NCI-H2081 (cell line): ENCODE results near the gene RAMP1.

Experiments
- DNase-seq, 2 experiments: peaks; one replicate each; lab custom pipeline; 2025; lab: John Stamatoyannopoulos, UW

RAMP1 gene

DNA sequence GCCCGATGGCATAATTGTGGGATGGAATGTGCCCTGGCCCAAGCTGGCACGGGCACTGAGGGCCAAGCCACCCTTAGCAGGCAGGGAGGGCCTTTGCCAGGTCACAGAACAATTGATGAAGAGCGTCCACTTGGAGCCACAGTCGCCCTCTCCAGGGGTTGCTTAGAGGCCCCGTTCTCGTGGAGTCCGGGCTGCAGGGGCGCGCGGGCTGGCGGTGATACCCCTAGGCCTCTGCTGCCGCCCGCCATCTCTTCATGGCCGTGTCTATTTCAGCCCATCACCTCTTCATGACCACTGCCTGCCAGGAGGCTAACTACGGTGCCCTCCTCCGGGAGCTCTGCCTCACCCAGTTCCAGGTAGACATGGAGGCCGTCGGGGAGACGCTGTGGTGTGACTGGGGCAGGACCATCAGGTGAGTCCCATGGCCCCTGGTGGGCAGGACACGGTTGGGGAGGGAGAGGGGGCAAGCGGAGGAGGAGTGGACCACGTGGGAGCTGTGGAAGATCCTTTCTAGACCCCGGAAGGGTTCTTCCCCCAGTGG is 17.6 kb downstream of the RAMP1 start:
- no peak for DNase-seq

DNA sequence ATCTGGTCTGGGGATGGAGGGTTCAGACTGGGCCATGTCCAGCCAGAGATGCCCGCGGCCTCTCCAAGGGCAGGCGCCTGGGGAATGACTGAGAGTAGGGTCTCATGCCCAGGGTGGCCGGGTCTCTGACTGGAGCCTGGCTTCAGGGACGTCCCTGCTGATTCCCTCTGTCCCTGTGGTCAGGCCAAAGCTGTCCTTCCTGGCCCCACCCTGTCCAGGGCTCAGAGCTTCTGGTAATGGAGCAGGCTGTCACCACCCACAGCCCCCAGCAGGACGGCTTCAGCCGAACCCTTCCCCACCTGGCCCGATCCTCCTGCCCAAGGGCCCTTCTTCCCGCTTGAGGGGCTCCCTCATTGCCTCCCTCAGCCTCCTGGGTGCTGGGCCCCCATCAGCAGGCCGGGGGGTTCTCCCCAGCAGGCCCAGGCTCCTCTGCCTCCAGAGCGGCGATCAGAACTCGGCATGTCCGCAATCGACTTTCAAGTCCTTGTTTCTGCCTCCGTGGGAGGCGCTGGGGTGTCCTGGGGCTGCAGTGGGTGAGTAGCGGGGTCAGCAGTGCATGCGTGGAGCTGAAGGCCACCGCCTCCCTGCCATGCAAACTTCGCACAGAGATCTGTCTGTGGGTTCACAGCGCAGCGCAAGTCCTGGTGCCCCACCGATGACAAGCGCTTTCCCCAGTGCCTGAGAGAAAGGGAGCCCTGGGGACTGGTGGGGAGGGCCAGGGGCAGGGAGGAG is 18.3 kb downstream of the RAMP1 start:
- no peak for DNase-seq

DNA sequence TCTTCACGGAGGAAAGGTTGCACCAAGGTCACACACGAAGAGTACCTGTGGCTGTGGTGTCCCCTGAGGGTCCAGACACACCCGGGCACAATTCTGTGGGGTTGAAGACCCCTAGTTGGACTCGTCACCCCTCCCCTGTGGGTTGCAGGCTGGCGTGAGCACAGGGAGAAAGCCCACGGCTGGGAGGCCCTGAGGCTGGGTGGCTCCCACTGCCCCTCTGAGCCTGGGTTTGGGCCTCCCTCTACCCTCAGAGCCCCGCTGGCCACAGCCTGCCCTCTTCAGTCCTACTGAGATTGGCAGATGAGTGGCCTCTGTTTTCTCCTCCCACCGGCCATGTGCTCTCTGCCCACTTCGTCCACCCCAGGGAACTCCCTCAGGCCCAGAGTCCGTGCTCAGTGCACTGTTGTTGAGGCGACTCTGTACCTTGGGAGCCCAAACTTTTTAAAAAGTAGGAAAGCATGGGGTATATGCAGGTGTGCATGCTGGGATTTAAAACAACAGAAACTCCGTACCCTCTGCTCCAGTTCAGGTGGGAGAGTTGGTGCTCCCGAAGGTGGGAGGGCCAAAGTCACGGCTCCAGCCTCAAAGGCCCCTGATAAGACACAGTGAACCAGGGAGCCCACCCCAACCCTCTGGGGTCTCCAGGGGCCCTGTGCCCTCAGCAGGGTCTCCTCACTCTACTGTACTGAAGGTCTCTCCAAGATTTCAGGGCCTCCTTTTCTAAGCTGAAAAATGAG is 19.1 kb downstream of the RAMP1 start:
- no peak for DNase-seq

DNA sequence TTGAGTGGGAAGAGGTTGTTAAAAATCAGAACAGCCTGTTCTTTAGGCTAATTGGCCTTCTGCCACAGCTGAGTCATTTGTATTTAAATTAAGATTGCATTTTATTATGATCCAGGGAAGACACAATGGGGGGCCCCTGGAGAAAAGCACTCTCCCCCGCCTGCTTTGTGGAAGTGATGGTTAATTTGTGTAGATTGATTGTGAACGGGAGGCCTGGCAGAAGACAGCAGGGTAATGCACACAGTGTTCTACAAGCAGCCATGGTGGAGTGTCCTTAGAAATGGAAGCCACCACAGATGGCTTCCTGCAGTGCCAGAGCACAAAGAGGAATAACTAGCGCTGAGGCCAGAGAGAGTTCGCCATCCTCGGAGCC is 19.6 kb downstream of the RAMP1 start:
- DNase-seq: peak; percentile 73 to 84

DNA sequence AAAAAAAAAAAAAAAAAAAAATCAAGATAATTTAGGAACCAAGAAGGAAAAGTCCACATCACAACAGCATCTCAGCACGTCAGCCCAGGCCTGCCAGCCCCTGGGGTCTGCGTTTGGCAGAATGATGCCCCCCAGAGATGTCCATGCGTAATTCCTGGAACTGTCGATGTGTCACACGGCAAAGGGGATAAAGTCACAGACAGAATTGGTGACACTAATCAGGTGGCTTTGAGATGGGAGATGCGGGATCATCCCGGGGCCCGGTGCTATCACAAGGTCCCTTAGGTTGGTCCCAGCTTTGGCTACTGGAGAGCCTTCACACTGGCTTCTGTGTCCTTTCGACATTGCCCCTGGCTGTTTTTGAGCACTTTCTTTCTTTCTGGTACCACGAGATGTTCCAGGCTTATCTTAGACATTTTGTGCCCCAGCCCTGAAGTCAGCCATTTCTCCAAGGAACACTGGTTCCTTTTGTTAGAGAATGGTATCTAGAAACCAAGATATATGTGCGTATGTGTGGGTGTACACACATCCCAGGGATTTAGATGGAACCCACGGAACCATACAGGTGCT is 20.7 kb downstream of the RAMP1 start:
- DNase-seq: no peak

DNA sequence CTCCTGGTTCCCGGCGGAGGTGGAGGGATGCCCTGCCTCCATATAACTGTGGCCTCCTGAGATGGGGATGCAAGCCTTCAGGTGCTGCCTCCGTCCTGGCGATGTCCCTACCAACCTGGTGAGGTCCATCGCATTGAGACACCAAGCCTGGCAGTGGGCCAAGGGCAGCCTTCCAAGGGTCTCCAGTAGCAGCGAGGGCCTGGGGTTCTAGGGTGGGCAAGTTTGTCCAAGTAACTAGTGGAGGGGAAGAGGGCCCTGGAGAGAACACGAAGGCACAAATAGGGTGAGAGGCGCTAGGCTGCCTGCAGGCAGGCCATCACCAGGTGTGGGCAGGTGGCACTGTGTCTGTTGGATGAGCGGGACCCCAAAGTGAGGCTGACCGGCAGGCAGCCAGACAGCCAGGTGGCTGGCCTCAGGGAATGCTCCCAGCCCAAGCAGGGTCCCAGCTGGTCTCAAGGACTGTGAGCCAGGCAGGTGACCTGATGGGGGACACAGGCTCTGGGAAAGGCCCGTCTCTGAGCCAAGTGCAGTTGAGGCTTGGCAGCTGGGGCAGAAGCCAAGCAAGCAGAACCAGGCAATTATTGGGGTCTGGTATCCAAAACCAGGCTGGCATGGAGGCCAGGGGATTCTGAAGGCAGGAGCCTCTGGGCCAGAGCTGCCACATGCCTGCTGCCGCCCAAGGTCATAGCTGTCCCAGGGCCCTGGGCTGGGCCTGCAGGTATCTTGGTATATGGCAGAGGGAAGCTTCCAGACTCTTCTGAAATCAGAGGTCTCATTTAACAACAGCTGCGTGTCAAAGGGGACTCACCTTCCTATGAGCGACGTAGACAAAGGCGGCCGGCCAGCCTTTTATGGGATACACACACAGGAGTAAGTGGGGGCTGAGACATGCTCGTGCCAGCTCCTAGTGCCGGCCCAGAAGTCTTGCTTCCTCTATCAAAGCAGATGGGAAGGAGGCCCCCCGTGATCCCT is 23.4 kb downstream of the RAMP1 start:
- no peak for DNase-seq

DNA sequence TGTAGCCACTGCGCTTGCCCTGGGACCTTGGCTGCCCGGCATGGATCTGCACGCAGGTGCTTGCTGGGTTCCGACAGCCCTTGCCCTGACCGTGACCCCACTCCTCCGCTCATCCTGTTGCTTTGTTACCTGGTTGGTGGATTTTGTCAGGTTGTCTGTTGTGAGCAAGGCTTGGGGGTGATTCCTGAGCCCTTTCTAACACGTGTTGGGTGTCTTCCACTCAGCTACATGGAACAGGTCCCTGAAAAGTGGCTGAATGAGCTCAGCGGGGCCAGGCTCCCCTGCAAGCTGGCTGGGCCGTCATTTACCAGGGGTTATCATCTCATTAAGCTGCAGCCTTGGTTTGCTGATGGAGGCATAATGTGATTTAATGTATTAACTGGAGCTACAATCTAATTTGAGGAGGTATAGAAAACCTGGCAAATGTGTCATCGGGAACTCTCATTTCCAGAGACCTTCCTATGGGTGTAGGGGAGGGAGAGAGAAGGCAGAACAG is 24.6 kb downstream of the RAMP1 start:
- no peak for DNase-seq

DNA sequence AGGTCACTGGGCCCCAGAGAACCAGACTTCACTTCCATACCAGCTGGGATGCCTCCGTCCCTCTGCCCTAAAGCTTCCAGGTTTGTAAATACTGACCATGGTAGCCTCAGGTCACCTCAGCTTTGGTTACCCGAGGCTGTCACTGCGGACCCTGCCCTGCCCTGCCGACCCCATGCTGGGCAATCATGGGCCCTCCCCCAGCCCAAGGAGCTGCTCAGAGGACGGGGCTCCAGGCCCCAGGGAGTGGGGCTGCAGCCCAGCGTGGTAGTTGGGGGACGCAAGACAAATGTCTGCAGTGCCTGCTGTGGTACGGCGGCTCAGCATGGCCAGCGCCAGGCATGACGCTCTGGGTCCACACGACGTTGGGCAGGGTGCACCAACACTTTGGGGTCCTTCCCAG is 25.3 kb downstream of the RAMP1 start:
- no peak for DNase-seq

DNA sequence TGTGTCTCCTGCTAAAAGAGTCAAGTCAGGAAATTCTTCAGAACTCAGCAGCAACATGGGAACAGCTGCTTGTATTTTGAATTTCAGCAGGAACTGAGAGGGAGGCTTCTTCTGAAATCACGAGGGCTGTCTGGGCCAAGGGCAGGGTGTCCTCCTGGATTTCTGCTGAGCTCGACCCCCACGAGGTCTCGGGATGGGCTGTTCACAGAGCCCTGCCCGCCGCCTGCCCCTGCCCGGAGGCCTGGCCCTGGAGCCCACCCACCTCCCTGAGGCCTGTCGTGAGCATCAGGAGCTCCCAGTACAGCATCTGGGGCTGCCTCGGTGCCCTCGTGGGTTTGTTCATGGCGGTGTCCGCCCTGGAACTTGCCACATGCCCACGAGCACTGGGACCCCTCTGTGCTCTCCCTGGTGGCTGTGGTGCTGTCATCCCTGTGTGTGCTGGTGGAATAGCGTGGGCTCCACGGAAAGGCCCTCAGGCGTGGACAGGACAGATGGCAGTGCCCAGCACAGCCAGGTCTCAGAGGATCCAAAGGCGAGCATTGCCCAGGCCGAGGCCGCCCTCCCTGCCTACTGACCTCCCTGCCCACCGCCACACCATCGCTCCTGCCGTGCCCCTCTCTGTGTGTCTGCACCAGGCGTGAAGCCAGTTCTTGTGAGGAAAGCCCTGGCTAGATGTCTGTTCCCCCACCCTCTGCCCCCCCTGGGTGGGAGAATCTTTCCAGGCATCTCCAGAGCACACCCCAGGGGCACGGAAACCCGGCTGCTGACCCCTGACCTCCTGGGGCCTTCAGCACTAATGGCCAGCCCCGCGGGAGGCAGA is 25.9 kb downstream of the RAMP1 start:
- DNase-seq: no peak

DNA sequence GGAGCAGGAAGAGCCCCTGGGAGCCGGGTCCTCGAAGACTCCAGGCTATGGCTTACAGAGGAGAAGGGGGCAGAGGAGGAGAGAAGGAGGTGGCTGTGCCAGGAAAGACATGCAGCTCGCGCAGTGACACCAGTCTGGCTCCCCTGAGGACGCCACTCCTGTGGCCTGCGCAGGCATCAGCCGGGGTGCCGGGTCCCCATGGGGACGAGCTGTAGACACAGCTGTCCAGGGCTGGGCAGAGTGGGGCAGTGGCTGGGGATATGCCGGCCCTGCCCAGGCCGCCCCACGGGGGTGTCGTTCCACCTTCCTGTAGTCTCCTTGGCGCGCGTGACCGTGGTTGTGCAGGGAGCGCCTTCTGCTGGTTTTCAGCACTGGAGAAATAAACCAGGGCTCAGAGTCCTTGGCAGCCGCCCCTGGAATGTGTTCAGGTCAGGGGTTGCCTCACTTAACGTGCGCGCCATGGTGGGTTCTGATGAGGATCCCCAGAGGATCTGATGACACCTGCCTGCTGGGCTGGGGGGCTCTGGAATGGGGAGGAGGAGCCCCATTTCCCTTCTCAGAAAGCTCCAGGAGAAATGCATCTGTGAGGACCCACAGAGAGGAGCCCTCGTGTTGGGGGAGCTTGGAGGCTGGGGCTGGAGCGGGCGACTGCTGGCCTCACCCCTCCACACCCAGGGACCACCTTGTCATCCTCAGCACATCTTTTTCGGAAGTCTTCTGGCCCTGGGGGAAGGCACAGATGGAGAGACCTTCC is 26.7 kb downstream of the RAMP1 start:
- no peak for DNase-seq

DNA sequence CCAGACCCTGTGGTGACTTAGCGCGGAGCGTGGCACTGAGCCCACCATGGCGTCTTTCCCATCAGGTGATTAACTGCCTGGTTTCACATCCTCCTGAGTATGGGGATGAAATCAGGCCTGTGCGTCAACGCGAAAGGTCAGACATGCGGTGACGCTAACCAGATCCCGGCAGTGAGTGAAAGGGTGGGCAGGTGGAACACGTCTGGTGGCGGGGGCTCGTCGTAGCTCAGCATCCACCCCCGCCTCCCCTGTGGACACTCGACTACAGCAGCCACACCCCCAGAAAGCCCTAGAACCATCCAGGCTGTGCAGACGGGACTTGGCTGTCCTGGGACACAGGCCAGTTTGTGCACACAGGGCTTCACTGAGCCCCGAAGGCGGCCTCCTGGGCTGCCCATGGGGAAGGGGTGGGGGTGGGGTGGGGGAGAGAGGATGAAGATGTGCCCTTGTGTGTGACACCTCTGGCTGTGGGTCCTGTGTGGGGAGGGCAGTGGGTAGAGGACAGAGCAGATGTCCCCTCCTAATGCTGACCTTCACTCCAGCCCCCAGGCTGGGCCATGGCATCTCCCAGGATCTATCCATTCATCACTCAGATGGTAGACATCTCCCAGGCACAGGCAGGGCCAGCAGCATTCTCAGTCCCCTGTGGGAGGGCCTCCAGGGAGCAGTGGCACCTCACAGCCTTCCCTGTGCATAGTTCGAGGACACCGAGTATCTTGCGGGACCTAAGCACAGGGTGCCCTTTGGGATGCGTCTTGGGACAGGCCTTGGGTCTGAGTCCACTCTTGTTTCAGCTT is 27.5 kb downstream of the RAMP1 start:
- DNase-seq: no peak

DNA sequence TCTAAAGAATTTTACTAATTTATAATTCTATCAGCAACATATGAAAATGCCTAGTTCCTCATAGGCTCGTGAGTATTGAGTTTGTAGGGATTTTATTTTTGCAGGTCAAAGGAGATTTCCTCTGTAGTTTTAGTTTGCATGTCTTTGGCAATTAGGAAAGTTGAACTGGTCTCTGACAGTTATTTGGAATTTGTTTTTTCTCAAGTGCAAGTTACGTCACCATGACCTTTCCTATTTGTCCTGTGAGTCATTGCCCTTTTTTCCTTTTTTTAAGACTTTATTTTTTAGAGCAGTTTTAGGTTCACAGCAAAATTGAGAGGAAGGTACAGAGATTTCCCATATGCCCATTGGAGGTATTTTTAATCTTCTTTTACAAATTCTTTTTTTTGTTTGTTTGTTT is 29.0 kb downstream of the RAMP1 start:
- no peak for DNase-seq

DNA sequence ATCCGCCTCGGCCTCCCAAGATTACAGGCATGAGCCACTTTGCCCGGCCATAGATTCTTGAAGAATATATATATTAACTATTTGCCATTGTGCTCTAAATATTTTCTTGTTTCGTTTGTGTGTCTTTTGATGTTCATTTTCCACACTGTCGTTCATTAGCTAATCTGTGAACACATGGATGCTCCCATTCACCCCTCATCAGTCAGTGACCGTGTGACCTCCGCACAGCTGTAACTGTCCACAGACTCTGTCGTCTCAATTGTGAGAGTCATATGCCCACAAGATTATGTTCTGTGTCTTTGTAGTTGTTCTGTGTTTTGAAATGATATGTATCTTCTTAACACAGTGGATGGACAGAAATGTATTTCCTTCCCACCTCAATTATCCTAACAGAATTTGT is 29.6 kb downstream of the RAMP1 start:
- DNase-seq: no peak

DNA sequence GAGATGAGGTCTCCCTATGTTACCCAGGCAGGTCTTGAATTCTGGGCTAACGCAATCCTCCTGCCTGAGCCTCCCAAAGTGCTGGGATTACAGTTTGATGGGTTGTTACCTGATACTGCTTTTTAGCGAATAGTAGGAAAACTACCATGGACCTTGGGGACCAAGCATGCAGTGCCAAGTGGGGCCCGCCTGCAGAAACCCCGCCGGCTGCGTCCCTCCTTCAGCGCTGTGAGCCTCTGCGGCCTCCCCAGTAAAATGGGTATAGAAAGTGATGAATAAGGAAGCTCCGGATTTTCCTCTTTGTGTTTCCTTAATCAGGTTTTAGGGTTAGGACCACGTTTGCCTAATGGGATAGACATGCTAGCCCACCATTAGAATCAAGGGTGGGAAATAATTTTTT is 30.4 kb downstream of the RAMP1 start:
- DNase-seq: no peak

DNA sequence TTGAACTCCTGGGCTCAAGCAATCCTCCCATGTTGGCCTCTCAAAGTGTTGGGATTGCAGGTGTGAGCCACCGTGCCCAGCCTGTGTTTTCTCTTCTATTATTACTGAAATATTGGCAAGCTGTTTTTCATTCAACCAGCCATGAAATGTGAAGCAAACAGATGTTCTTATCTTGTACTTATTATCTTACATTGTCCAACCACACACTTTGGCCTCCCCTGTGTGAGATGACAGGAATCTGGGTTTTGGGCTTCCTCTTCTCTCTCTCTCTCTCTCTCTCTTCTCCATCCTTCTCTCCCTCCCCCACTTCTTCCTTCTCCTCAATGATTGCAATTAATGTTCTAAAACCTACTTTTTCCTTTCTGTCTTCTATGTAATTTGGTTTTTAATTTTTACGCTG is 33.1 kb downstream of the RAMP1 start:
- DNase-seq: no peak

DNA sequence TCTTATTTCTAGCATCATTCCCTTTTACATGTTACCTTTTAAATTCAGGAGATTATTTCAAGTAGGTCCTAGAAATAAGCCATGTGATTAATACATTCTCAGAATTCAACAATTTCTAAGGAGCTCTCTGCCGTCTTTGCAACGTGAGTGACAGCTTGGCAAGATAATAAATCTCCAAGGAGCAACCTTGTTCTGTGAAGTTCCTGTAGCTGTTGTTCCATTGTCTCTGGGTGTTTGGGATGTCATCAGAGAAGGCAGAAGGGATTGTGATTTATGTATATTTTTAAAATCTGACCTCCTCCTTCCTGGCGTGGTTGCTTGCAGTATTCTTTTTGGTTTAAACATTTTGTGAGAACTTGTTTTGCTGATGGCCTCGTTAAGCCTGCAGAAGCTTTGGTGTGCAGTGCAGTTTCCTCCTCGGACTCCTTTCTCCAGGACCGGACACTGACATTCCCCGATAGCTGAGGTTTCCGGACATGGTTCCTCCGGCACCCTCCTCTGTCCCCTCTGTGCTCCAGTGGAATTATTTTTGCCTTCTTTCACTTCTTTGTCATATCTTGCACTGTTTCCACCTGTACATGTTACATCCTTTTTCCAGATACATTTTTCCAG is 33.7 kb downstream of the RAMP1 start:
- DNase-seq: no peak

DNA sequence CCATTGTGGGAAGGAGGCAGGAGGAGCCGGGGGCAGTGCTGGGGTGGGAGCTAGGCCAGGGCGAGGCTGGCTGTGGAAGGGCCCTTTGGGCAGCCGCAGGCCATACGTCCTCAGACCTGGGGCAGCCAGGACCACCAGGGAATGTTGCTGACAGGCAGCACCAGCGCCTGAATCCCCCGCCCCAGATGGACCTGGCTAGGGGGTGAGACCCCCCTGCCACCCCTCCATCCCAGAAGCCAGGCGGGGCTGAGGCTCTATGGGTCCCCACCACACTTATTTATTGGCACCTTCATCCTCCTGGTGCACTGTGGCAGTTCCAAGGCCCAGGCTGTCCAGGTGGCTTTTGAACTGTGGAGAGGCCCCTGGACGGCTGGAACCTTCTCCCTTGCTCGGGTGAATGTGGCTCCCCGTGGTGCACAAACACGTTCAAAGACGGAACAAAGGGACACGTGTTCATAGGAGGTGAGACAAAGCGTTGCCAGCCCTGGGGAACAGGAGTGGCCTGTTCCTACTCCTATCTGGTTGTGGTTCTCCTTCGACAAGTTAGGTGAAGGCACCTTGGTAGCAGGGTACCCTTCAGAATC is 35.1 kb downstream of the RAMP1 start:
- DNase-seq: no peak

DNA sequence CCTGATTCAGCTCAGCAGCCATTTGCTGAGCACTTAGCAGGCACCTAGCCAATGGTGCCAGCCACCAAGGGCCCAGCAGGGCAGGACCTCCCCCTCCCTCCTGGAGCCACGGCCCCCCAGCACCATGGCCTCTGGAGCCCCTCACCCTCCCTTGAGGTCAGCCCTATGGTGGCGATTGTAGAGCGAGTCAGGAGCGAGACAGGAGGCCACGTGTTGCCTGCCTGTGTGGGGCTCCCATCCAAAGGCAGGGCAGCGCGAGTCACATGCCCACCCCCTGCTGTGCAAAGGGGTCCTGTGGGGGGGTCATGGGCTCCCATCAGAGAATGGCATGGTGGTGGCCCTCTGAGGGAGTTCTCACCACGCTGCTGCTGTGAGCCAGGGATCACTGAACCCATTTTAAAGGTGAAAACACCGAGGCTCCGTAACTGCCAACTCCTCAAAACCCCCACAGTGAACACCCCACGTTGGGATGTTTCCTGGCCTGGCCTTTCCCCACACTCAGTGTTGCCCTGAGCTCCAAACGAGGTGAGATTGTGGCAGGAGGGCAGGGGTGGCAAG is 35.6 kb downstream of the RAMP1 start:
- DNase-seq: no peak
